ENCODE measurements around the gene PCED1A. TPM values are rescaled to one million over a fixed set of nuclear protein-coding genes. Genes with fewer than 3 reads are reported as not detected.

Gene PCED1A
- total RNA-seq, 1 experiment from 2014 or later: 42.1 TPM

DNA sequence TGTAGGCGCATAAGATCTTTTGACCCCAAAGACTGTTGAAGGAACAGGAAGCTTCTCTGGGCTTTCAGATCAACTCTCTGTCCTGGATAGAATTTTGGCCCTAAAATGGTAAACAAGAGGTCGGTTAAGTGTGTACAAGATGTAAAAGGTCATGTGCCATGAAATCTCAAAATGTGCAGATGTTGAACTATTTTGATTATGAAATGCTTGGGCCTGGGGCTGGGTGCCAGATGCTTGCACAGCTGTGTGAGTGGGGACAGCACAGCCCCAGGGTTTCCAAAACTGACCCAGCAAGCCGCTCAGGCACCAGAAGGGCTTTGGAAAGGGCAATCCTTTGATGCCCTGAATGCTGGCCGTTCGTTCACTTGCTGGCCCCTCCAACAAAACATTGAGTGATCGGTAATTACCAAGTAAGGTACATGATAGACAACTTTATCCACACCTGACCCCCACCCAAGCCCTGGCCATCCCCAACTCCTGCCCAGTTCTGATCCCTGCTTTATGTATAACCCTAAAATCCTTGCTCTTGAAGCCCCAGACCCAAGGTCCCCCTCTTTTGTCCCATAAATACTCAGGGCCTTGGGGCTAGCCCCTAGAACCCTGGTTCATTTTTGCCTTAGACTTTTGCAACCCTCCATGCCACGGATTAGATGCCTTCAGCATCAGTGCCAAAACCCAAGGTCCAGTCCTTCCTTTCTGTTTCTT, 22.4 kb downstream of the PCED1A start:
- no TSS peak for BruUV-seq (replicated peaks)
- ChIA-PET POLR2A (interaction anchor here (1.0 kb wide), 1 partner anchor 183 kb away, joined by 5 read pairs; no protein-coding TSS in a partner anchor), CTCF (interaction anchor here (0.7 kb wide), 1 partner anchor 13 kb away, joined by 4 read pairs; no protein-coding TSS in a partner anchor)
- DNase-seq (ENCODE audit: unreplicated experiment): no peak
- Mint-ChIP-seq H3K4me1 (ENCODE audit: insufficient read depth, unreplicated experiment) (peaks cover 24% of the 10 kb centered on the region), H3K4me3 (ENCODE audit: unreplicated experiment) (no peak overlapping the region), H3K27ac (ENCODE audit: low read depth, unreplicated experiment) (no peak overlapping the region), H3K9me3 (ENCODE audit: unreplicated experiment) (no peaks in the 10 kb centered on the region), H3K36me3 (ENCODE audit: insufficient read depth, unreplicated experiment) (no peaks in the 10 kb centered on the region), H3K27me3 (ENCODE audit: insufficient read depth, unreplicated experiment) (peaks cover 11% of the 10 kb centered on the region)
- TF ChIP-seq, protein P1, sequence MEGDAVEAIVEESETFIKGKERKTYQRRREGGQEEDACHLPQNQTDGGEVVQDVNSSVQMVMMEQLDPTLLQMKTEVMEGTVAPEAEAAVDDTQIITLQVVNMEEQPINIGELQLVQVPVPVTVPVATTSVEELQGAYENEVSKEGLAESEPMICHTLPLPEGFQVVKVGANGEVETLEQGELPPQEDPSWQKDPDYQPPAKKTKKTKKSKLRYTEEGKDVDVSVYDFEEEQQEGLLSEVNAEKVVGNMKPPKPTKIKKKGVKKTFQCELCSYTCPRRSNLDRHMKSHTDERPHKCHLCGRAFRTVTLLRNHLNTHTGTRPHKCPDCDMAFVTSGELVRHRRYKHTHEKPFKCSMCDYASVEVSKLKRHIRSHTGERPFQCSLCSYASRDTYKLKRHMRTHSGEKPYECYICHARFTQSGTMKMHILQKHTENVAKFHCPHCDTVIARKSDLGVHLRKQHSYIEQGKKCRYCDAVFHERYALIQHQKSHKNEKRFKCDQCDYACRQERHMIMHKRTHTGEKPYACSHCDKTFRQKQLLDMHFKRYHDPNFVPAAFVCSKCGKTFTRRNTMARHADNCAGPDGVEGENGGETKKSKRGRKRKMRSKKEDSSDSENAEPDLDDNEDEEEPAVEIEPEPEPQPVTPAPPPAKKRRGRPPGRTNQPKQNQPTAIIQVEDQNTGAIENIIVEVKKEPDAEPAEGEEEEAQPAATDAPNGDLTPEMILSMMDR (IDR thresholded peaks at IDR 0.05; ENCODE audit: unreplicated experiment): no peak
- intact Hi-C loops (cut with micrococcal nuclease): no loop called here

GRCh38 chr20:2817341-2817726, 23.1 kb downstream of the PCED1A start:
- POLR2A ChIA-PET: no interaction called here
- H3K27ac Mint-ChIP-seq (ENCODE audit: low read depth, unreplicated experiment): no peak overlapping the region
- DNase-seq (ENCODE audit: unreplicated experiment): no peak
- TF ChIP-seq, protein P1 (IDR thresholded peaks at IDR 0.05; ENCODE audit: unreplicated experiment): no peak
- peaks cover 24% of the 10 kb centered on the region for H3K4me1 Mint-ChIP-seq (ENCODE audit: insufficient read depth, unreplicated experiment)
- no TSS peak for BruUV-seq (replicated peaks)
- intact Hi-C loops (cut with micrococcal nuclease): no loop called here
- peaks cover 4% of the 10 kb centered on the region for H3K9me3 Mint-ChIP-seq (ENCODE audit: unreplicated experiment)
- H3K27me3 Mint-ChIP-seq (ENCODE audit: insufficient read depth, unreplicated experiment): peaks cover 11% of the 10 kb centered on the region
- no peak overlapping the region for H3K4me3 Mint-ChIP-seq (ENCODE audit: unreplicated experiment)
- CTCF ChIA-PET: no interaction called here
- no peaks in the 10 kb centered on the region for H3K36me3 Mint-ChIP-seq (ENCODE audit: insufficient read depth, unreplicated experiment)

GRCh38 chr20:2816583-2817340, 23.7 kb downstream of the PCED1A start:
- ChIA-PET CTCF (no interaction called here), POLR2A (no interaction called here)
- Mint-ChIP-seq H3K36me3 (ENCODE audit: insufficient read depth, unreplicated experiment) (no peaks in the 10 kb centered on the region), H3K27me3 (ENCODE audit: insufficient read depth, unreplicated experiment) (peaks cover 11% of the 10 kb centered on the region), H3K9me3 (ENCODE audit: unreplicated experiment) (peaks cover 10% of the 10 kb centered on the region), H3K4me3 (ENCODE audit: unreplicated experiment) (no peak overlapping the region), H3K27ac (ENCODE audit: low read depth, unreplicated experiment) (no peak overlapping the region), H3K4me1 (ENCODE audit: insufficient read depth, unreplicated experiment) (peaks cover 24% of the 10 kb centered on the region)
- TF ChIP-seq, protein P1 (IDR thresholded peaks at IDR 0.05; ENCODE audit: unreplicated experiment): no peak
- DNase-seq (ENCODE audit: unreplicated experiment): no peak
- BruUV-seq (replicated peaks): no TSS peak
- intact Hi-C loops (cut with micrococcal nuclease): no loop called here

GRCh38 chr20:2816030-2816582, 24.3 kb downstream of the PCED1A start, which contains the start of gene TMEM239:
TSS of gene TMEM239 (plus strand) at chr20:2816364. CDS start at chr20:2816555, 191 bp downstream.
- H3K27ac Mint-ChIP-seq (ENCODE audit: low read depth, unreplicated experiment): no peak within 1 kb of the TSS
- peaks cover 24% of the 10 kb centered on the region for H3K4me1 Mint-ChIP-seq (ENCODE audit: insufficient read depth, unreplicated experiment)
- no peak within 1 kb of the TSS for H3K4me3 Mint-ChIP-seq (ENCODE audit: unreplicated experiment)

More at GRCh38 chr20:2816030-2816582, 24.3 kb downstream of the PCED1A start, which contains the start of gene TMEM239:
- DNase-seq (ENCODE audit: unreplicated experiment): no peak
- TF ChIP-seq, protein P1 (IDR thresholded peaks at IDR 0.05; ENCODE audit: unreplicated experiment): no peak
- no TSS peak for BruUV-seq (replicated peaks)
- ChIA-PET CTCF (no interaction called here), POLR2A (no interaction called here)
- intact Hi-C loops (cut with micrococcal nuclease): no loop called here
- Mint-ChIP-seq H3K27me3 (ENCODE audit: insufficient read depth, unreplicated experiment) (peaks cover 11% of the 10 kb centered on the region), H3K36me3 (ENCODE audit: insufficient read depth, unreplicated experiment) (no peaks in the 10 kb centered on the region), H3K9me3 (ENCODE audit: unreplicated experiment) (peaks cover 17% of the 10 kb centered on the region)
